A549 (cell line): Measurements from ENCODE around the gene CCDC27. TPM values are rescaled to one million over a fixed set of nuclear protein-coding genes. Genes with fewer than 3 reads are reported as not detected.

Experiments used
- ATAC-seq, 2 experiments: fragments of 200-7000 bp in 1 of 2; fragments of >200 bp in 1 of 2; cut with Nextera tagmentation in 1 of 2; cut with Tn5 transposase in 1 of 2; 3 replicates each; pipeline versions ENCODE4 v1.8.0 to v1.9.1; 2018 to 2020; ENCODE audit warnings: mild to moderate bottlenecking in 1 of 2, moderate library complexity in 1 of 2
- CTCF ChIA-PET: fragments of 300-600 bp; sonication (Branson Sonifier 250); formaldehyde crosslinking; extraction: SDS; loops from one replicate; lab custom pipeline; 2021; ENCODE audit warnings: antibody characterized with exemption, inconsistent platforms; lab: Yijun Ruan, JAX
- POLR2A ChIA-PET: fragments of 350-600 bp; formaldehyde crosslinking; extraction: SDS; loops from one replicate; lab custom pipeline; 2021; ENCODE audit warnings: antibody characterized with exemption, inconsistent platforms; lab: Yijun Ruan, JAX
- DNase-seq, 2 experiments: peaks; one replicate each; pipeline versions ENCODE4 v3.0.0 to v3.0.0-alpha.2; 2011 to 2016; ENCODE audit warnings: low read depth in 1 of 2, low spot score in 1 of 2
- FAIRE-seq: peaks from 2 replicates; lab custom pipeline; 2011; peaks lifted over from hg19 to GRCh38; lab: Jason Lieb, UNC
- H3K27ac ChIP-seq, 2 experiments: fragments of >200 bp; sonication (Bioruptor Twin); formaldehyde crosslinking; 3 replicates each; pipeline ENCODE4 v1.5.1; 2016 to 2017
- H3K4me1 ChIP-seq: fragments of >200 bp; sonication (Bioruptor Twin); formaldehyde crosslinking; 3 replicates; pipeline ENCODE4 v1.6.1; 2016
- H3K4me2 ChIP-seq: fragments of >200 bp; sonication (Bioruptor Twin); formaldehyde crosslinking; 3 replicates; pipeline ENCODE4 v1.6.1; 2016
- H3K4me3 ChIP-seq: fragments of >200 bp; sonication (Bioruptor Twin); formaldehyde crosslinking; 3 replicates; pipeline ENCODE4 v1.5.1; 2016
- H3K9me3 ChIP-seq: fragments of >200 bp; sonication (Bioruptor Twin); formaldehyde crosslinking; 3 replicates; pipeline ENCODE4 v1.6.1; 2016
- BCL3 ChIP-seq: fragments of >200 bp; sonication (Bioruptor Twin); formaldehyde crosslinking; IDR thresholded peaks from 3 replicates; pipeline ENCODE4 v1.6.1; 2016
- EHMT2 ChIP-seq: fragments of 200-600 bp; sonication (generic); IDR thresholded peaks from 2 replicates; pipeline ENCODE4 v1.6.1; 2016; ENCODE audit warnings: antibody characterized with exemption, low read depth, mild to moderate bottlenecking, moderate library complexity
- EP300 ChIP-seq, 2 experiments: fragments of >200 bp; sonication (Bioruptor Twin); formaldehyde crosslinking; IDR thresholded peaks; 2 replicates in 1 of 2; 3 replicates in 1 of 2; pipeline ENCODE4 v1.6.1; 2016 to 2017
- FOSL2 ChIP-seq, 2 experiments: fragments of 450-650 bp in 1 of 2; fragments of >200 bp in 1 of 2; sonication (Bioruptor Twin) in 1 of 2; formaldehyde crosslinking; IDR thresholded peaks; 2 replicates each; pipeline versions ENCODE4 v1.5.0 to v1.6.1; 2016 to 2020; ENCODE audit warnings: mild to moderate bottlenecking in 1 of 2, moderate library complexity in 1 of 2
- GATA3 ChIP-seq: IDR thresholded peaks from 2 replicates; pipeline ENCODE4 v1.6.1; 2012; ENCODE audit warnings: borderline replicate concordance
- HOXB13 ChIP-seq: fragments of 250-450 bp; sonication (Bioruptor Pico); IDR thresholded peaks from 2 replicates; pipeline ENCODE4 v1.5.0; 2020; ENCODE audit warnings: low read depth, mild to moderate bottlenecking, moderate library complexity
- KDM1A ChIP-seq: fragments of 200-600 bp; sonication (generic); IDR thresholded peaks from 2 replicates; pipeline ENCODE4 v1.6.1; 2016; ENCODE audit warnings: low read depth, mild to moderate bottlenecking
- MYC ChIP-seq: IDR thresholded peaks from 2 replicates; pipeline ENCODE4 v1.6.1; 2012; ENCODE audit warnings: mild to moderate bottlenecking, inconsistent platforms, low read length, improper control_type of control experiment, borderline replicate concordance
- NFE2L2 ChIP-seq: fragments of 150-350 bp; conservative IDR thresholded peaks from 2 replicates; pipeline ENCODE4 v1.6.1; 2014; ENCODE audit warnings: low read length
- NPAS2 ChIP-seq: fragments of 250-450 bp; sonication (Bioruptor Pico); IDR thresholded peaks from 2 replicates; pipeline ENCODE4 v1.8.0; 2022; ENCODE audit warnings: mild to moderate bottlenecking, moderate library complexity, borderline replicate concordance
- NR3C1 ChIP-seq: fragments of >200 bp; sonication (Bioruptor Twin); formaldehyde crosslinking; IDR thresholded peaks from 3 replicates; pipeline ENCODE4 v1.6.1; 2017
- PHF8 ChIP-seq: fragments of 200-600 bp; sonication (generic); IDR thresholded peaks from 2 replicates; pipeline ENCODE4 v1.6.1; 2016; ENCODE audit warnings: low read depth, mild to moderate bottlenecking, antibody characterized with exemption, moderate library complexity, borderline replicate concordance
- POLR2A ChIP-seq: IDR thresholded peaks from 2 replicates; pipeline ENCODE4 v1.6.1; 2012; ENCODE audit warnings: mild to moderate bottlenecking, low read length
- POLR2AphosphoS2 ChIP-seq: conservative IDR thresholded peaks from 2 replicates; pipeline ENCODE4 v1.6.1; 2012; ENCODE audit warnings: low read length, improper control_type of control experiment, inconsistent platforms
- RARB ChIP-seq: fragments of 250-450 bp; sonication (Bioruptor Pico); IDR thresholded peaks from 2 replicates; pipeline ENCODE4 v1.8.0; 2021; ENCODE audit warnings: mild to moderate bottlenecking, moderate library complexity
- RFX5 ChIP-seq: fragments of 450-650 bp; IDR thresholded peaks from 2 replicates; pipeline ENCODE4 v1.7.1; 2014; ENCODE audit warnings: antibody characterized with exemption, mild to moderate bottlenecking, moderate library complexity
- TP53 ChIP-seq: fragments of 250-450 bp; sonication (Bioruptor Pico); IDR thresholded peaks from 2 replicates; pipeline ENCODE4 v1.5.0; 2021; ENCODE audit warnings: mild to moderate bottlenecking, moderate library complexity
- WGBS: methylation state at CpG from one replicate; pipeline ENCODE4 v1.1.6; 2017; ENCODE audit errors: missing lambda C conversion rate; 5-methylcytosine and 5-hydroxymethylcytosine counted together
- polyA plus RNA-seq, 4 experiments: library from polyadenylated mRNA; depleted of rRNA in 3 of 4; stranded (reverse); fragments of >200 nt; fragmentation: RNase III in 1 of 4; extraction: RNeasy Plus Mini Kit Qiagen cat#74134 plus additional on column Dnase treatment in 1 of 4; gene quantifications; 2 replicates in 3 of 4; 3 replicates in 1 of 4; pipeline ENCODE4 v1.2.3, GENCODE V29; 2011 to 2017
- TF ChIP-seq, protein P1 (sequence below): fragments of 250-450 bp; sonication (Bioruptor Pico); IDR thresholded peaks from 2 replicates; pipeline ENCODE4 v1.5.0; 2020; ENCODE audit warnings: low read depth, mild to moderate bottlenecking, moderate library complexity
- TF ChIP-seq, protein P2 (sequence below): fragments of >200 bp; sonication (Bioruptor Twin); formaldehyde crosslinking; IDR thresholded peaks from 3 replicates; pipeline ENCODE4 v1.5.1; 2016
- TF ChIP-seq, protein P3 (sequence below): IDR thresholded peaks from 2 replicates; pipeline ENCODE4 v1.6.1; 2012
- TF ChIP-seq, protein P4 (sequence below): fragments of 450-650 bp; IDR thresholded peaks from 2 replicates; pipeline ENCODE4 v1.6.1; 2014; ENCODE audit warnings: antibody characterized with exemption

CCDC27 gene
- polyA plus RNA-seq, 2 of the 4 experiments (the other 2 are of a cell fraction), result not detected

DNA sequence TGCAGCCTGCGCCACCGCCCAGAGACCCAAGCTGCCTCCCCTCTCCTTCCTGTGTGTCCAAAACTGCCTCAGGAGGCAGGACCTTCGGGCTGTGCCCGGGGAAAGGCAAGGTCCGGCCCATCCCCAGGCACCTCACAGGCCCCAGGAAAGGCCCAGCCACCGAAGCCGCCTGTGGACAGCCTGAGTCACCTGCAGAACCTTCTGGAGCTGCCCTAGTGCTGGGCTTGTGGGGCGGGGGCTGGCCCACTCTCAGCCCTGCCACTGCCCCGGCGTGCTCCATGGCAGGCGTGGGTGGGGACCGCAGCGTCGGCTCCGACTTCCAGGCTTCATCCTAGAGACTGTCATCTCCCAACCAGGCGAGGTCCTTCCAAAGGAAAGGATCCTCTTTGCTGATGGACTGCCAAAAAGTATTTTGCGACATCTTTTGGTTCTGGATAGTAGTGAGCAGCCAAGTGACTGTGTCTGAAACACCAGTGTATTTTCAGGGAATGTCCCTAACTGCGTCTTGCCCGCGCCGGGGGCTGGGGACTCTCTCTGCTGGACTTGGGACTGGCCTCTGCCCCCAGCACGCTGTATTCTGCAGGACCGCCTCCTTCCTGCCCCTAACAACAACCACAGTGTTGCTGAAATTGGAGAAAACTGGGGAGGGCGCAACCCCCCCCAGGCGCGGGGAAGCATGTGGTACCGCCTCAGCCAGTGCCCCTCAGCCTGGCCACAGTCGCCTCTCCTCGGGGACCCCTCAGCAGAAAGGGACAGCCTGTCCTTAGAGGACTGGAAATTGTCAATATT lies 19.0 kb upstream of the CCDC27 start:
- no peak for ATAC-seq

GRCh38 chr1:3733883-3734589 lies 18.2 kb upstream of the CCDC27 start:
- TF ChIP-seq RFX5, result no peak
- WGBS, result 73% methylated on average over 3 of the region's 17 CpGs
- H3K4me3 ChIP-seq, result no peak overlapping the region
- H3K4me1 ChIP-seq, result no peaks in the 10 kb centered on the region
- DNase-seq (no peak), FAIRE-seq (no peak), ATAC-seq (no peak)
- no peak overlapping the region for H3K27ac ChIP-seq
- H3K4me2 ChIP-seq, result no peak overlapping the region
- ChIA-PET CTCF (interaction anchor here (0.8 to 4.7 kb wide), 2 partner anchors 10 to 12 kb away, joined by 3 to 22 read pairs; no protein-coding TSS in a partner anchor), POLR2A (no interaction called here)
- H3K9me3 ChIP-seq, result no peaks in the 10 kb centered on the region

More for the DNA sequence above, 19.0 kb upstream of the CCDC27 start:
- Histone ChIP-seq H3K27ac (no peak overlapping the region), H3K4me1 (no peaks in the 10 kb centered on the region), H3K9me3 (no peaks in the 10 kb centered on the region), H3K4me2 (no peak overlapping the region), H3K4me3 (no peak overlapping the region)
- DNase-seq (no peak), FAIRE-seq (no peak)
- ChIA-PET POLR2A (no interaction called here), CTCF (interaction anchor here (4.7 kb wide), 1 partner anchor 9 kb away, joined by 22 read pairs; no protein-coding TSS in a partner anchor)
- no peak for TF ChIP-seq HOXB13 (CRISPR knock-in tag)
- no peak for TF ChIP-seq TP53
- TF ChIP-seq NFE2L2, result no peak
- TF ChIP-seq KDM1A, result no peak
- TF ChIP-seq MYC, result no peak
- TF ChIP-seq RARB (CRISPR knock-in tag), result no peak
- TF ChIP-seq, protein P1, sequence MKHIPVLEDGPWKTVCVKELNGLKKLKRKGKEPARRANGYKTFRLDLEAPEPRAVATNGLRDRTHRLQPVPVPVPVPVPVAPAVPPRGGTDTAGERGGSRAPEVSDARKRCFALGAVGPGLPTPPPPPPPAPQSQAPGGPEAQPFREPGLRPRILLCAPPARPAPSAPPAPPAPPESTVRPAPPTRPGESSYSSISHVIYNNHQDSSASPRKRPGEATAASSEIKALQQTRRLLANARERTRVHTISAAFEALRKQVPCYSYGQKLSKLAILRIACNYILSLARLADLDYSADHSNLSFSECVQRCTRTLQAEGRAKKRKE (CRISPR knock-in tag), result no peak
- TF ChIP-seq EHMT2, result no peak
- TF ChIP-seq GATA3, result no peak
- TF ChIP-seq, protein P2, sequence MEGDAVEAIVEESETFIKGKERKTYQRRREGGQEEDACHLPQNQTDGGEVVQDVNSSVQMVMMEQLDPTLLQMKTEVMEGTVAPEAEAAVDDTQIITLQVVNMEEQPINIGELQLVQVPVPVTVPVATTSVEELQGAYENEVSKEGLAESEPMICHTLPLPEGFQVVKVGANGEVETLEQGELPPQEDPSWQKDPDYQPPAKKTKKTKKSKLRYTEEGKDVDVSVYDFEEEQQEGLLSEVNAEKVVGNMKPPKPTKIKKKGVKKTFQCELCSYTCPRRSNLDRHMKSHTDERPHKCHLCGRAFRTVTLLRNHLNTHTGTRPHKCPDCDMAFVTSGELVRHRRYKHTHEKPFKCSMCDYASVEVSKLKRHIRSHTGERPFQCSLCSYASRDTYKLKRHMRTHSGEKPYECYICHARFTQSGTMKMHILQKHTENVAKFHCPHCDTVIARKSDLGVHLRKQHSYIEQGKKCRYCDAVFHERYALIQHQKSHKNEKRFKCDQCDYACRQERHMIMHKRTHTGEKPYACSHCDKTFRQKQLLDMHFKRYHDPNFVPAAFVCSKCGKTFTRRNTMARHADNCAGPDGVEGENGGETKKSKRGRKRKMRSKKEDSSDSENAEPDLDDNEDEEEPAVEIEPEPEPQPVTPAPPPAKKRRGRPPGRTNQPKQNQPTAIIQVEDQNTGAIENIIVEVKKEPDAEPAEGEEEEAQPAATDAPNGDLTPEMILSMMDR, result no peak
- TF ChIP-seq BCL3, result no peak
- no peak for TF ChIP-seq POLR2AphosphoS2
- TF ChIP-seq, protein P3, sequence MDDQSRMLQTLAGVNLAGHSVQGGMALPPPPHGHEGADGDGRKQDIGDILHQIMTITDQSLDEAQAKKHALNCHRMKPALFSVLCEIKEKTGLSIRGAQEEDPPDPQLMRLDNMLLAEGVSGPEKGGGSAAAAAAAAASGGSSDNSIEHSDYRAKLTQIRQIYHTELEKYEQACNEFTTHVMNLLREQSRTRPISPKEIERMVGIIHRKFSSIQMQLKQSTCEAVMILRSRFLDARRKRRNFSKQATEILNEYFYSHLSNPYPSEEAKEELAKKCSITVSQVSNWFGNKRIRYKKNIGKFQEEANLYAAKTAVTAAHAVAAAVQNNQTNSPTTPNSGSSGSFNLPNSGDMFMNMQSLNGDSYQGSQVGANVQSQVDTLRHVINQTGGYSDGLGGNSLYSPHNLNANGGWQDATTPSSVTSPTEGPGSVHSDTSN, result no peak
- TF ChIP-seq, protein P4, sequence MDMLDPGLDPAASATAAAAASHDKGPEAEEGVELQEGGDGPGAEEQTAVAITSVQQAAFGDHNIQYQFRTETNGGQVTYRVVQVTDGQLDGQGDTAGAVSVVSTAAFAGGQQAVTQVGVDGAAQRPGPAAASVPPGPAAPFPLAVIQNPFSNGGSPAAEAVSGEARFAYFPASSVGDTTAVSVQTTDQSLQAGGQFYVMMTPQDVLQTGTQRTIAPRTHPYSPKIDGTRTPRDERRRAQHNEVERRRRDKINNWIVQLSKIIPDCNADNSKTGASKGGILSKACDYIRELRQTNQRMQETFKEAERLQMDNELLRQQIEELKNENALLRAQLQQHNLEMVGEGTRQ, result no peak
- no peak for TF ChIP-seq FOSL2 (IDR thresholded peaks at IDR 0.05)
- TF ChIP-seq FOSL2 (CRISPR knock-in tag; IDR thresholded peaks at IDR 0.05), result no peak
- TF ChIP-seq NR3C1, result no peak
- TF ChIP-seq NPAS2 (CRISPR knock-in tag), result no peak
- TF ChIP-seq PHF8, result no peak
- TF ChIP-seq EP300 (IDR thresholded peaks at IDR 0.05), result no peak
- no peak for TF ChIP-seq POLR2A
- 93% methylated on average over 14 of the region's 29 CpGs for WGBS
